ENCODE data around the gene TLX2. TPM values are rescaled to one million over a fixed set of nuclear protein-coding genes. Genes with fewer than 3 reads are reported as not detected.

The TLX2 gene
- total and polyA plus RNA-seq, 2 donors (not counting 3 experiments of a cell fraction or from before 2014, with no cell fraction given) = not detected

- CTCF ChIA-PET = interaction anchor here (1.1 kb wide), 1 partner anchor 8 kb away, joined by 3 read pairs; no protein-coding TSS in a partner anchor
- H3K36me3 ChIP-seq (ENCODE audit: control insufficient read depth in 2 of 2, extremely low read depth in 1 of 2, insufficient read depth in 2 of 2, low read length in 2 of 2) = peaks cover 6 to 16% of the 10 kb centered on the region in 2 experiments
- dilution Hi-C loops (cut with MboI; ENCODE audit: extremely low pct_ligation_motif_present, low sequenced_read_pairs) = no loop called here
- peaks cover 15% of the 10 kb centered on the region for H3K79me2 ChIP-seq (ENCODE audit: control insufficient read depth, insufficient read depth, low read length)
- no peak overlapping the region for H3K9ac ChIP-seq (replicated peaks; ENCODE audit: extremely low read depth, insufficient read depth, low read length)
- intact Hi-C loops (cut with micrococcal nuclease) = no loop called here
- no peaks in the 10 kb centered on the region for H4K20me1 ChIP-seq (replicated peaks; ENCODE audit: control insufficient read depth, extremely low read depth, insufficient read depth, low read length)
- no peak overlapping the region for H3K4me2 ChIP-seq (ENCODE audit: insufficient read depth, low read length)
- peaks cover 10% of the 10 kb centered on the region for H3K4me1 ChIP-seq (ENCODE audit: control insufficient read depth, extremely low read depth, insufficient read depth, low read length)
- H3K9me3 ChIP-seq (replicated peaks; ENCODE audit: control insufficient read depth, insufficient read depth, low read length) = no peaks in the 10 kb centered on the region
- no peaks in the 10 kb centered on the region for H3K9me1 ChIP-seq (replicated peaks; ENCODE audit: control insufficient read depth, extremely low read depth, insufficient read depth, low read length)
- DNase-seq (ENCODE audit: low read depth, low spot score) = no peak
- no peak overlapping the region for H2AFZ ChIP-seq (ENCODE audit: low read depth, low read length)
- H3K27ac ChIP-seq (ENCODE audit: insufficient read depth, low read depth, low read length) = no peak overlapping the region
- no peak overlapping the region for H3K4me3 ChIP-seq (replicated peaks in 1 of 3; ENCODE audit: insufficient read depth in 1 of 3, low read depth in 1 of 3, low read length in 3 of 3)
- BruUV-seq (replicated peaks) = no TSS peak
- no peak for TF ChIP-seq MAX (IDR thresholded peaks at IDR 0.05; ENCODE audit: insufficient read depth, insufficient read length)
- no peak for TF ChIP-seq POLR2A (IDR thresholded peaks at IDR 0.05; ENCODE audit: low read depth, low read length)
- no peak for TF ChIP-seq CTCF (IDR thresholded peaks at IDR 0.05; ENCODE audit: extremely low read depth in 1 of 2, insufficient read depth in 1 of 2, low read depth in 1 of 2, low read length in 2 of 2)
- no peak for TF ChIP-seq JUN (IDR thresholded peaks at IDR 0.05; ENCODE audit: borderline replicate concordance, insufficient read depth, insufficient read length, low read depth)
- TF ChIP-seq POLR2AphosphoS5 (IDR thresholded peaks at IDR 0.05; ENCODE audit: insufficient read depth, low read depth, low read length) = no peak
- TF ChIP-seq MYC (IDR thresholded peaks at IDR 0.05; ENCODE audit: low read depth, low read length) = no peak
- no peak for TF ChIP-seq EZH2 (IDR thresholded peaks at IDR 0.05; ENCODE audit: borderline replicate concordance, low read depth, low read length, severe bottlenecking)
- no peak for TF ChIP-seq GATA2 (IDR thresholded peaks at IDR 0.05; ENCODE audit: insufficient read depth, insufficient read length, low read depth, low read length)
- TF ChIP-seq FOS (IDR thresholded peaks at IDR 0.05; ENCODE audit: borderline replicate concordance, insufficient read depth, low read length) = no peak
- peaks cover 19 to 24% of the 10 kb centered on the region in 2 experiments for H3K27me3 ChIP-seq (ENCODE audit: control insufficient read depth in 2 of 2, insufficient read depth in 2 of 2, low read length in 2 of 2)
- no peak for FAIRE-seq
- POLR2A ChIA-PET = no interaction called here
These were observed 9.8 kb downstream of the TLX2 start for GRCh38 chr2:74524005-74524404.
